Activated CD8-positive, alpha-beta memory T cell treated with anti-CD3 and anti-CD28 coated beads, Interleukin-2, amount 50 U/mL, for 48 hours (primary cell): ENCODE data around the gene AGFG2.
"Not testable (repeated sequence)": the region's sequence is repeated elsewhere in the genome, so short reads cannot be mapped to it uniquely, and the experiment has no call there.

Source experiments
- DNase-seq: peaks from one replicate; pipeline ENCODE4 v3.0.0-alpha.2; 2020

The AGFG2 gene

GRCh38 chr7:100538654-100539435 lies at the start of gene AGFG2:
Gene AGFG2 (plus strand): TSS chr7:100539203. CDS start chr7:100539347, 144 bp downstream.
- DNase-seq: peak; percentile 99

- no peak for DNase-seq
Measured at GRCh38 chr7:100489824-100490223, 49.2 kb upstream of the AGFG2 start.

- no peak for DNase-seq
Measured at GRCh38 chr7:100490483-100491191, 48.4 kb upstream of the AGFG2 start.

- no peak for DNase-seq
Measured at GRCh38 chr7:100491192-100491578, 47.8 kb upstream of the AGFG2 start.

- no peak for DNase-seq
Measured at GRCh38 chr7:100492738-100493475, 46.1 kb upstream of the AGFG2 start.

- DNase-seq: peak; percentile 85
Measured at GRCh38 chr7:100493476-100494264, 45.3 kb upstream of the AGFG2 start.

- no peak for DNase-seq
Measured at GRCh38 chr7:100496509-100496908, 42.5 kb upstream of the AGFG2 start.

- not testable (repeated sequence) for DNase-seq
Measured at GRCh38 chr7:100500743-100501142, 38.3 kb upstream of the AGFG2 start.

GRCh38 chr7:100504031-100504430 lies 35.0 kb upstream of the AGFG2 start:
- DNase-seq: not testable (repeated sequence)

GRCh38 chr7:100504887-100505611 lies 34.0 kb upstream of the AGFG2 start:
- no peak for DNase-seq

- DNase-seq: no peak
Measured at GRCh38 chr7:100506356-100506923, 32.6 kb upstream of the AGFG2 start.

GRCh38 chr7:100509231-100509630 lies 29.8 kb upstream of the AGFG2 start:
- DNase-seq: no peak

GRCh38 chr7:100510437-100511239 lies 28.4 kb upstream of the AGFG2 start:
- no peak for DNase-seq

GRCh38 chr7:100513212-100513810 lies 25.7 kb upstream of the AGFG2 start:
- DNase-seq: no peak

- no peak for DNase-seq
Measured at GRCh38 chr7:100515072-100515532, 23.9 kb upstream of the AGFG2 start.

- no peak for DNase-seq
Measured at GRCh38 chr7:100516135-100516812, 22.7 kb upstream of the AGFG2 start.

GRCh38 chr7:100517305-100517704 lies 21.7 kb upstream of the AGFG2 start:
- no peak for DNase-seq

- DNase-seq: no peak
Measured at GRCh38 chr7:100519580-100519979, 19.4 kb upstream of the AGFG2 start.

- no peak for DNase-seq
Measured at GRCh38 chr7:100520138-100520537, 18.9 kb upstream of the AGFG2 start.

GRCh38 chr7:100521076-100521475 lies 17.9 kb upstream of the AGFG2 start:
- no peak for DNase-seq
